Smooth muscle cell (in vitro differentiated cells): ENCODE measurements around the gene STPG4. TPM values are rescaled to one million over a fixed set of nuclear protein-coding genes. Genes with fewer than 3 reads are reported as not detected.
A peak's percentile ranks its signal among the peaks of the same experiment; 100 is the strongest.

Experiments
- DNase-seq: peaks from one replicate; lab custom pipeline; 2025; ENCODE audit not compliant: unreplicated experiment; lab: John Stamatoyannopoulos, UW
- H2AFZ ChIP-seq: fragments of 200-600 bp; sonication (generic); 2 replicates; pipeline ENCODE4 v1.6.0; 2016; ENCODE audit warnings: antibody characterized with exemption, low read depth, mild to moderate bottlenecking
- H3F3A ChIP-seq: fragments of 200-600 bp; sonication (generic); 2 replicates; pipeline ENCODE4 v1.6.0; 2017; ENCODE audit warnings: antibody characterized with exemption, low read depth
- H3K27ac ChIP-seq: fragments of 200-600 bp; sonication (generic); 2 replicates; pipeline ENCODE4 v1.5.1; 2016; ENCODE audit warnings: low read depth, mild to moderate bottlenecking
- H3K27me3 ChIP-seq: fragments of 200-600 bp; sonication (generic); 2 replicates; pipeline ENCODE4 v1.6.1; 2016; ENCODE audit warnings: low read depth, mild to moderate bottlenecking
- H3K36me3 ChIP-seq: fragments of 200-600 bp; sonication (generic); 2 replicates; pipeline ENCODE4 v1.5.1; 2016; ENCODE audit warnings: low read depth
- H3K4me1 ChIP-seq: fragments of 200-600 bp; sonication (generic); 2 replicates; pipeline ENCODE4 v1.5.1; 2016; ENCODE audit warnings: low read depth
- H3K4me2 ChIP-seq: fragments of 200-600 bp; sonication (generic); 2 replicates; pipeline ENCODE4 v1.6.0; 2016; ENCODE audit warnings: mild to moderate bottlenecking
- H3K4me3 ChIP-seq: fragments of 200-600 bp; sonication (generic); 2 replicates; pipeline ENCODE4 v1.5.1; 2016; ENCODE audit warnings: mild to moderate bottlenecking
- H3K79me2 ChIP-seq: fragments of 200-600 bp; sonication (generic); 2 replicates; pipeline ENCODE4 v1.6.0; 2016; ENCODE audit warnings: low read depth, mild to moderate bottlenecking
- H3K9ac ChIP-seq: fragments of 200-600 bp; sonication (generic); 2 replicates; pipeline ENCODE4 v1.6.0; 2016; ENCODE audit warnings: low read depth
- H3K9me3 ChIP-seq: fragments of 200-600 bp; sonication (generic); replicated peaks from 2 replicates; pipeline ENCODE4 v1.5.1; 2016; ENCODE audit warnings: low read depth
- H4K20me1 ChIP-seq: fragments of 200-600 bp; sonication (generic); 2 replicates; pipeline ENCODE4 v1.6.0; 2016; ENCODE audit warnings: low read depth
- WGBS: methylation state at CpG from one replicate; pipeline ENCODE4 v1.1.7; 2016; ENCODE audit warnings: low lambda C conversion rate; 5-methylcytosine and 5-hydroxymethylcytosine counted together
- polyA plus RNA-seq: library from polyadenylated mRNA; unstranded; fragments of >200 nt; fragmentation: Nextera tagmentation; extraction: Ambion mirVana; gene quantifications from 2 replicates; pipeline ENCODE4 v1.2.1, GENCODE V29; 2016
- total RNA-seq: library from RNA; depleted of rRNA; stranded (reverse); fragments of >200 nt; gene quantifications from 2 replicates; pipeline ENCODE4 v1.2.3, GENCODE V29; 2014
- TF ChIP-seq, protein P1 (sequence below): fragments of 200-600 bp; sonication (generic); IDR thresholded peaks from 2 replicates; pipeline ENCODE4 v1.5.1; 2017; ENCODE audit warnings: borderline replicate concordance, mild to moderate bottlenecking, antibody characterized with exemption; ENCODE audit not compliant: insufficient read depth, poor library complexity, severe bottlenecking

The STPG4 gene
- total and polyA plus RNA-seq, 2 experiments from 2014 or later = 0.54 TPM; not detected in 1

DNA sequence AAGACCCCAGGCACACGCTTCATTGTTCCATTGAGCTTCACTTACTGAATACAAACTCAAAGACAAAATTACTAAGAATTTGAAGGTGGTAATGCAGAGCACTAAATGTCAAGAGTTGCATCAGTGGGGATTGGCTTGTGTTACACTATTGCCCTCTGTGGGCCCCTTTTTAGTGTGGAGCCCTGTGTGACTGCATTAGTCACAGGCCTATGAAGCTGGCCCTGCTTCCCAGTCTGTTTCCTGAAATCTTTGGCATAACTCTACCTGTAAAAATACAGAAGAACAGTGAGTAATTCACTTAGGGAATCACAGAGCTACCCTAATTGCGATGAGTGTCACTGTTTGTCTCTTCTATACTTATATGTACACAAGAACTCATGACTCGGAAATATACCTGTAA is 40.0 kb upstream of the STPG4 start:
- H3K36me3 ChIP-seq = no peaks in the 10 kb centered on the region
- no peaks in the 10 kb centered on the region for H4K20me1 ChIP-seq
- peaks cover 62% of the 10 kb centered on the region for H3K4me1 ChIP-seq
- H2AFZ ChIP-seq = no peak overlapping the region
- 75% methylated on average over 3 of the region's 3 CpGs for WGBS
- no peak overlapping the region for H3K9ac ChIP-seq
- no peak for DNase-seq
- no peaks in the 10 kb centered on the region for H3K9me3 ChIP-seq
- H3K27me3 ChIP-seq = no peaks in the 10 kb centered on the region
- no peaks in the 10 kb centered on the region for H3K79me2 ChIP-seq
- no peak overlapping the region for H3K4me3 ChIP-seq
- H3K27ac ChIP-seq = peak overlapping the region; percentile 85
- H3F3A ChIP-seq = peaks cover 40% of the 10 kb centered on the region
- H3K4me2 ChIP-seq = peak overlapping the region; percentile 18
- TF ChIP-seq, protein P1, sequence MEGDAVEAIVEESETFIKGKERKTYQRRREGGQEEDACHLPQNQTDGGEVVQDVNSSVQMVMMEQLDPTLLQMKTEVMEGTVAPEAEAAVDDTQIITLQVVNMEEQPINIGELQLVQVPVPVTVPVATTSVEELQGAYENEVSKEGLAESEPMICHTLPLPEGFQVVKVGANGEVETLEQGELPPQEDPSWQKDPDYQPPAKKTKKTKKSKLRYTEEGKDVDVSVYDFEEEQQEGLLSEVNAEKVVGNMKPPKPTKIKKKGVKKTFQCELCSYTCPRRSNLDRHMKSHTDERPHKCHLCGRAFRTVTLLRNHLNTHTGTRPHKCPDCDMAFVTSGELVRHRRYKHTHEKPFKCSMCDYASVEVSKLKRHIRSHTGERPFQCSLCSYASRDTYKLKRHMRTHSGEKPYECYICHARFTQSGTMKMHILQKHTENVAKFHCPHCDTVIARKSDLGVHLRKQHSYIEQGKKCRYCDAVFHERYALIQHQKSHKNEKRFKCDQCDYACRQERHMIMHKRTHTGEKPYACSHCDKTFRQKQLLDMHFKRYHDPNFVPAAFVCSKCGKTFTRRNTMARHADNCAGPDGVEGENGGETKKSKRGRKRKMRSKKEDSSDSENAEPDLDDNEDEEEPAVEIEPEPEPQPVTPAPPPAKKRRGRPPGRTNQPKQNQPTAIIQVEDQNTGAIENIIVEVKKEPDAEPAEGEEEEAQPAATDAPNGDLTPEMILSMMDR = no peak

DNA sequence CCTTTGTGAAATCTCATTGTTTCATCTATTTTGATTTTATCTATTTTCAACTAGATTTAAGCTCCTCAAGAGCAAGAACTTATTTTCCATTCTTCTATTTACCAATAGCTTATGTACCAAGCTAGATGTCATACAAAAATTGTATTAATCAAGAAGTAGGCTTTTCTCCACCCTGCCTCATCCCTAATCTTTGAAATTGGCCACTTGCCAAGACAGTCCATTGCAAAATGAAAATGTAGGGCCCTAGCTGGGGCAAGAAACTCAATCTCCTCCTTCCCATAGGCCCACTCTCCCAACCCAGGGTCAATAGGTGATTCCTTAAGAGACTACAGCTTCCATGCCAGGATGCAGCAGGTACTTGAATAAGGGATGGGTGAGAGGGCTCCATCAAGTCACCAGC is 39.3 kb upstream of the STPG4 start:
- H3K9ac ChIP-seq = no peak overlapping the region
- H2AFZ ChIP-seq = no peak overlapping the region
- DNase-seq = no peak
- H3F3A ChIP-seq = peaks cover 35% of the 10 kb centered on the region
- no peak overlapping the region for H3K4me3 ChIP-seq
- H3K36me3 ChIP-seq = no peaks in the 10 kb centered on the region
- H4K20me1 ChIP-seq = no peaks in the 10 kb centered on the region
- H3K27me3 ChIP-seq = no peaks in the 10 kb centered on the region
- TF ChIP-seq, protein P1 = no peak
- H3K9me3 ChIP-seq = no peaks in the 10 kb centered on the region
- peak overlapping the region; percentile 61 for H3K4me2 ChIP-seq
- no peaks in the 10 kb centered on the region for H3K79me2 ChIP-seq
- H3K27ac ChIP-seq = peak overlapping the region; percentile 85
- H3K4me1 ChIP-seq = peaks cover 62% of the 10 kb centered on the region

DNA sequence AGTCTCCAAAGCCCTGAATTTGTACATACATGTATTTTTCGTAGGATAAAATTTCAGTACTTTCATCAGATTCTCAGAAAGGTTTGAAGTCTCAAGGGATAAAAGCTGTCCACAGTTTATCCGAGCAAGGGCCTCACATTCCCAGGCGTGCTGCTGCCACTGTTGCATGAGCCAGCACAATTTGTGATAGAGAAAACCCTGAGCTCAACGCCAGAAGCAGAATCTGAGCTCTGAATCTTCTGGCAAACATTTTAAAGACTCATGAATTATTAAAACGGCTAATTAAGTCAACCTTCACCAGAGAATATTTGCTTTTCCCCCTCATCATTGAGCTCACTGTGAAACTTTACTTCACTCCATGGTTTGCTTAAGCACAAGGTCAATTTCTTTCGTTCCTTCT is 38.5 kb upstream of the STPG4 start:
- 29% methylated on average over 6 of the region's 6 CpGs for WGBS
- Histone ChIP-seq H3K36me3 (no peaks in the 10 kb centered on the region), H3K4me1 (peaks cover 63% of the 10 kb centered on the region), H3F3A (peaks cover 34% of the 10 kb centered on the region), H2AFZ (peak overlapping the region; percentile 32), H3K79me2 (no peaks in the 10 kb centered on the region), H3K9me3 (no peaks in the 10 kb centered on the region), H3K9ac (no peak overlapping the region), H3K27ac (peak overlapping the region; percentile 85), H3K27me3 (no peaks in the 10 kb centered on the region), H4K20me1 (no peaks in the 10 kb centered on the region), H3K4me3 (no peak overlapping the region), H3K4me2 (peak overlapping the region; percentile 61)
- no peak for DNase-seq
- TF ChIP-seq, protein P1 = no peak

DNA sequence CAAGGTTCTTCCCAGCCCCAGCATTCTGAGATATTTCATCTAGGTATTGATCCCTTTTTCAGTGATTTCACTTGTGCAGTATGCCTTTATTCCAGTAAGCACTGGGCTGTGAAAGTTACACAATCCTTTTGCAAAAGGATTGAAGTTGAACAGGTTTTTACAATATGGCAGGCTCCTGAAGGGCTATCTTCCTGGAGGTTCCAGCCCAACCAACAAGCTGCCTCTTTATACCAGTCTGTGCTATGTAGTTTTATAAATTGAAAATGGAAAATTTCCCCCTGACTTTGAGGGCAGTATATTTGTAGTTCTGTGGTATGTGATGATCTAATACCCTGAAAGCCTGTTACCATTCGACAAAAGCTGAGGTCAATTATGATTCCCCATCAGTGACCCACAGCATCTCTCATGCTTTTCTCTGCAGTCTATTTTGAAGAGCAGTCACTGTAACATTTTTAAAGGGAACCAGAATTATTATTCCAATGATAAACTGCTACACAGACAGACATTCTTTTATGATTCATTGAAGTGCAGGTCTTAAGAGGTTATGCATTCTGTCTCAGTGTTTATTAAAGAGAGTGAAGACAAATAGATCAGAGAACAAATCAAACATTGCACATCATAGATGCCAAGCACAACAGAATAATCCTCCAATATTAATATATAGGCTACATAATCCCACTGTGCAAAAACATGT is 35.2 kb upstream of the STPG4 start:
- WGBS = 3% methylated on average over 1 of the region's 1 CpG
- peak overlapping the region; percentile 61 for H3K4me2 ChIP-seq
- H3K27me3 ChIP-seq = no peaks in the 10 kb centered on the region
- no peaks in the 10 kb centered on the region for H4K20me1 ChIP-seq
- H3K27ac ChIP-seq = peak overlapping the region; percentile 85
- H3K36me3 ChIP-seq = no peaks in the 10 kb centered on the region
- H3F3A ChIP-seq = peaks cover 34% of the 10 kb centered on the region
- H3K9me3 ChIP-seq = no peaks in the 10 kb centered on the region
- H3K9ac ChIP-seq = peak overlapping the region; percentile 7
- no peak for DNase-seq
- peaks cover 65% of the 10 kb centered on the region for H3K4me1 ChIP-seq
- H3K79me2 ChIP-seq = no peaks in the 10 kb centered on the region
- no peak overlapping the region for H2AFZ ChIP-seq
- TF ChIP-seq, protein P1 = no peak
- no peak overlapping the region for H3K4me3 ChIP-seq
